Stimulated activated CD4-positive, alpha-beta T cell treated with anti-CD3 and anti-CD28 coated beads, Interleukin-15, amount 100 ng/mL, for 48 hours (primary cell): ENCODE measurements around the gene SMARCB1.
"Not testable (repeated sequence)": the region's sequence is repeated elsewhere in the genome, so short reads cannot be mapped to it uniquely, and the experiment has no call there.

ENCODE experiments used
- DNase-seq, 2 donors: peaks; one replicate each; pipeline ENCODE4 v3.0.0-alpha.2; 2020; ENCODE audit warnings: low read depth in 2 of 2

SMARCB1 gene

GRCh38 chr22:23846081-23846469 is 59.3 kb downstream of the SMARCB1 start:
- DNase-seq: no peak

DNA sequence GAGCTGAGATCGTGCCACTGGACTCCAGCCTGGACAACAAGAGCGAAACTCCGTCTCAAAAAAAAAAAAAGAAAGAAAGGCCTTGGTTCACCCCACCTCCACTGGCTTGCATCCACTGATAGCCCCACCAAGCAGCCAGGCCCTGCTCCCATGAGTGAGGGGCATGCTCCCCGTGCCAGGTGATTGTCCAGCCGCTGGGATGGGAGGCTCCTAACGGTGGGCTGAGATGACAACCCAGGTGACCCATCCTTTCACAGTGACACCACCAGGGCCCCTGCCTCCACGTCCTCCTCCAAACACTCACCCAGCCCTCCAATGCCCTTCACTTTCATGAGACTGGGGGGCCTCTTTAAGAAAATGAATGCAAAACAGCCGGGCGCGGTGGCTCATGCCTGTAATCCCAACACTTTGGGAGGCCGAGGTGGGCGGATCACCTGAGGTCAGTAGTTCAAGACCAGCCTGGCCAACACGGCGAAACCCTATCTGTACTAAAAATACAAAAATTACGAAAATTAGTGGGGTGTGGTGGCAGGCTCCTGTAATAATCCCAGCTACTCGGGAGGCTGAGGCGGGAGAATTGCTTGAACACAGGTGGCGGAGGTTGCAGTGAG is 60.6 kb downstream of the SMARCB1 start:
- no peak for DNase-seq

DNA sequence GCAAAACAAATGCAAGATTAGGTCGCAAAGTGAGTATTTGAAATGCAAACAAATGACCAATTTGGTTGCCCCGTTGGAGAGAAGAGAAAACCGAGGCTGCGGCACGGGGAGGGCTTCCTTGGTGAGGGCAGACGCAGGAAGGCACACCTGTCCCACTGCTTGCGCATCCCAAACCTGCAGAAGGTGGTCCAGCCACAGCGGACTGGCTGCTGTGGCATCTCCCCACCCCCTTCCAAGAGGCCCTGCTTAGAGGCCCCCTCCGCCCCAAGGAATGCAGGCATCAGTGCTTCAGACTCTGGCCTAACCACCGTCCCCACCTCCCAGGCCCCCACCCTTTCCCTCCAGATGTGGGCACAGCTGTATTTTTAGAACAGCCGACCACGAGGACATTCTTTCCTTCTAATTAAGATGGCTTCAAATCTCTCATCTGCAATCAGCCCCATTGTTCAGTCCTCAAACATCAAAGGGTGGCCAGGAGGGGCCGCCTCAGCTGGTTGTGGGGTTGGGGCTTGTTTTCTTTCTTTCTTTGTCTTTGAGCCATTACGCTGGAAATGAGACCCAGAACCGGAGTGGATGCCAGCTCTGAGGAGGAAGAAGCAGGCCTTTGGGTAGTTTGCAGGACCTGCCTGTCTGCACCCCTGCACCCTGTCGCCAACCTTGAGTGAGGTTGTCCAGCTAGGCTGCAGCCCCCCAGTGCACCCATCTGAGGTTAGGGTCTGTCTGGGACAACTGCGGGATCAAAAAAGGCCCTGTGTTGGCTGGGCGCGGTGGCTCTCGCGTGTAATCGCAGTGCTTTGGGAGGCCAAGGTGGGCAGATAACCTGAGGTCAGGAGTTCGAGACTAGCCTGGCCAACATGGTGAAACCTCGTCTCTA is 61.5 kb downstream of the SMARCB1 start:
- no peak for DNase-seq

- peak; percentile 67 to 84 for DNase-seq
Observed at GRCh38 chr22:23849009-23850006, 62.5 kb downstream of the SMARCB1 start.

GRCh38 chr22:23850136-23850611 is 63.4 kb downstream of the SMARCB1 start:
- DNase-seq: no peak

- DNase-seq: no peak
Observed at GRCh38 chr22:23856721-23857605, 70.2 kb downstream of the SMARCB1 start.

GRCh38 chr22:23857606-23858483 is 71.1 kb downstream of the SMARCB1 start, which contains the start of gene SLC2A11:
TSS of gene SLC2A11 (plus strand) at chr22:23857875. CDS start at chr22:23858000, 125 bp downstream.
- peak; percentile 91 for DNase-seq

GRCh38 chr22:23858484-23858815 is 71.7 kb downstream of the SMARCB1 start:
- no peak for DNase-seq

- DNase-seq: no peak
Observed at GRCh38 chr22:23859201-23859600, 72.4 kb downstream of the SMARCB1 start.

GRCh38 chr22:23860187-23860586 is 73.4 kb downstream of the SMARCB1 start:
- not testable (repeated sequence) for DNase-seq

GRCh38 chr22:23862103-23862502 is 75.3 kb downstream of the SMARCB1 start:
- no peak for DNase-seq

GRCh38 chr22:23864499-23865154 is 77.9 kb downstream of the SMARCB1 start:
- DNase-seq: not testable (repeated sequence)

- no peak for DNase-seq
Observed at GRCh38 chr22:23868580-23868979, 81.8 kb downstream of the SMARCB1 start.

DNA sequence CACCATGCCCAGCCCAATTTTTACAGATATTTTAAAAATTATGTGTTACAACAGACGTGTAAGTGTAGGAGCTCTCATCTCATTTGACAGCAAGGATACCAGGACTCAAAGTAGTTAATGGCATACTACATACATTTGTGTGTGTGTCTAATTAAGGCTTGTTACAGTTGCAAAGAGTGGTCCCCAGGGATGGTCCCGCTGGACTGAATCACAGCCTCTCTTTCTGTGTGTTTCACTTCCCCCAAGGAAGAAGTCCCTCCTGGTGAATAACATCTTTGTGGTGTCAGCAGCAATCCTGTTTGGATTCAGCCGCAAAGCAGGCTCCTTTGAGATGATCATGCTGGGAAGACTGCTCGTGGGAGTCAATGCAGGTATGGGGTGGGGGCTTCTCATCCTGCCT is 88.1 kb downstream of the SMARCB1 start:
- DNase-seq: no peak

- no peak for DNase-seq
Observed at GRCh38 chr22:23875801-23876200, 89.0 kb downstream of the SMARCB1 start.

- no peak for DNase-seq
Observed at GRCh38 chr22:23877566-23877965, 90.8 kb downstream of the SMARCB1 start.

- DNase-seq: no peak
Observed at GRCh38 chr22:23878219-23878618, 91.5 kb downstream of the SMARCB1 start.

- no peak for DNase-seq
Observed at GRCh38 chr22:23882370-23882769, 95.6 kb downstream of the SMARCB1 start.

DNA sequence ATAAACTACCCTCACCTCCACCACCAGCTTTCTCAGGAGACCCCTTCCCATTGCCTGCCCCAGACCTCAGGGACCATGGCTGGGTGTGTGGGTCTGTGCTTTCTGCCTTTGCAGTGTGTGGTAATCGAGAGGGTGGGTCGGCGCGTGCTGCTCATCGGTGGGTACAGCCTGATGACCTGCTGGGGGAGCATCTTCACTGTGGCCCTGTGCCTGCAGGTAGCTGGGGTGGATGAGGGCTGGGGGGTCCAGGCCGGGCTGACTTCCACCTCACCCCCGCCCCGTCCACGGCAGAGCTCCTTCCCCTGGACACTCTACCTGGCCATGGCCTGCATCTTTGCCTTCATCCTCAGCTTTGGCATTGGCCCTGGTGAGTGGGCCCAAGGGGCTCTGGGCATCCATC is 96.9 kb downstream of the SMARCB1 start:
- DNase-seq: no peak
